Medulla oblongata (tissue), 1 donor: ENCODE measurements around the gene PLIN1.

Experiments used
- DNase-seq: peaks from one replicate; pipeline ENCODE4 v3.0.0-alpha.2; 2015; ENCODE audit errors: extremely low spot score

Gene PLIN1

GRCh38 chr15:89672221-89673164 is 6.7 kb downstream of the PLIN1 start:
- DNase-seq: peak; percentile 26

GRCh38 chr15:89671687-89672086 is 7.5 kb downstream of the PLIN1 start:
- DNase-seq: no peak

GRCh38 chr15:89670971-89671560 is 8.1 kb downstream of the PLIN1 start:
- DNase-seq: no peak

- DNase-seq: no peak
These were observed 9.2 kb downstream of the PLIN1 start for GRCh38 chr15:89669941-89670340.

GRCh38 chr15:89669309-89669865 is 9.8 kb downstream of the PLIN1 start:
- DNase-seq: no peak

GRCh38 chr15:89668171-89668570 is 11.0 kb downstream of the PLIN1 start:
- no peak for DNase-seq

GRCh38 chr15:89667706-89667960 is 11.5 kb downstream of the PLIN1 start:
- no peak for DNase-seq

- DNase-seq: no peak
These were observed 12.1 kb downstream of the PLIN1 start for GRCh38 chr15:89666858-89667705.

GRCh38 chr15:89666184-89666857 is 12.8 kb downstream of the PLIN1 start:
- DNase-seq: no peak

GRCh38 chr15:89665449-89666181 is 13.6 kb downstream of the PLIN1 start:
- DNase-seq: no peak

GRCh38 chr15:89664441-89665350 is 14.5 kb downstream of the PLIN1 start:
- DNase-seq: no peak

- no peak for DNase-seq
These were observed 16.1 kb downstream of the PLIN1 start for GRCh38 chr15:89662893-89663626.

GRCh38 chr15:89660556-89660955 is 18.6 kb downstream of the PLIN1 start:
- DNase-seq: no peak

- no peak for DNase-seq
These were observed 19.9 kb downstream of the PLIN1 start for GRCh38 chr15:89659295-89659694.

- no peak for DNase-seq
These were observed 21.4 kb downstream of the PLIN1 start for GRCh38 chr15:89657686-89658200.

GRCh38 chr15:89656116-89656815 is 22.9 kb downstream of the PLIN1 start:
- DNase-seq: no peak

GRCh38 chr15:89654847-89655805 is 24.0 kb downstream of the PLIN1 start, which contains the start of gene KIF7:
TSS of gene KIF7 (minus strand) at chr15:89655467. CDS start at chr15:89652930, 2,537 bp downstream.
- DNase-seq: no peak
